Activated T-helper 1 cell treated with Interleukin-2 at 50 U/mL for 16 hours (primary cell): ENCODE results near the gene HEPACAM2.

Source experiments
- DNase-seq: peaks from one replicate; pipeline ENCODE4 v3.0.0-alpha.2; 2020; ENCODE audit warnings: low read depth

Gene HEPACAM2

DNA sequence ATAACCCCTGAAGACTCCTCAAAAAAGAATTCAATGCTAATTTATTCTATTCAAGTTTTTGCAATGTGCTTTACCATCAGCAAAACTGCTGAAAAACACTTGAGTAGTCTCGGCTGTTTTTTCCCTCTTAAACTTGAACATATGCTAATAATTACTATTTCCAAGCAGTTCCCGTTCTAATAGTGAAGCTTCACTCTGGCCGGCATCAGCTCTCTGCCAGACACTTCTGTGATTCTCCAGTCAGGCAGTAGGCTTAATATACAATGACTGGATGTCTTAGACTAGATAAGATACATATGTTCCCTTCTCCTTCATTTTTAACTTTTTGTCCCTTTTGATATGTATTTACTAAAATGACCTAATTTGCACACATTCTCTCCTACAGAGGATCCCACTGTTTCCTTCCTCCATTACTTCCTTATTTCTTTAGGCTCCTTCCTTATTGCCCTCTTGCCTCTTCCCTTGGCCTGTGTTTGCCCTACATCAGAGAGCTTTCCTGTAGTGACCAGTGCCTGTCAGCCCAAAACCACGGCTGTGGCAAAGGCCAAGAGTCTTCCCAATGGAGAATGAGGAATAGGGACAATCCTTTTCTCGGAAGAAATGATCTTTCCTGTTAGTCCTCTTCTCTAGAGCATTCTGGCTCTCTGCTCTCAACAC is 23.5 kb downstream of the HEPACAM2 start:
- DNase-seq: no peak

- no peak for DNase-seq
Measured at GRCh38 chr7:93198472-93198871, 27.8 kb downstream of the HEPACAM2 start.

- DNase-seq: no peak
Measured at GRCh38 chr7:93196336-93196735, 29.9 kb downstream of the HEPACAM2 start.

DNA sequence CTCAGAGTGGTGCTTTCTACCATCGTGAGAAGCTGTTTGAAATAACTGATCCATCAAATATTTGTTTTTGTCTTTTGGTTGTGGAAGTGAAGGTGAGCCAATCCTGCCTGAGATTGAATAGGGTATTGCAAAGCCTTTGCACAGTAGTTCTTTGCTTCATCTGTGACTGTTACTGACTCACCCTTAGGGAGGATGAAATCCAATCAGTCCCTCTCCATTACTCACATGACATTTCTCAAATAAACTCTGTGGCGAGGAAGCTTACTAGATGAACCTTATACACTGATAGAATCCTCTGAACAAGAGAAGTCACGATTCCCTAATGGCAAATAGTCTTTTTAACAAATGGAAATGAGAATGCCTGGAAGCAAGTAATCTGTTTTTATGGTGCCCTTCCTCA is 31.9 kb downstream of the HEPACAM2 start:
- no peak for DNase-seq

DNA sequence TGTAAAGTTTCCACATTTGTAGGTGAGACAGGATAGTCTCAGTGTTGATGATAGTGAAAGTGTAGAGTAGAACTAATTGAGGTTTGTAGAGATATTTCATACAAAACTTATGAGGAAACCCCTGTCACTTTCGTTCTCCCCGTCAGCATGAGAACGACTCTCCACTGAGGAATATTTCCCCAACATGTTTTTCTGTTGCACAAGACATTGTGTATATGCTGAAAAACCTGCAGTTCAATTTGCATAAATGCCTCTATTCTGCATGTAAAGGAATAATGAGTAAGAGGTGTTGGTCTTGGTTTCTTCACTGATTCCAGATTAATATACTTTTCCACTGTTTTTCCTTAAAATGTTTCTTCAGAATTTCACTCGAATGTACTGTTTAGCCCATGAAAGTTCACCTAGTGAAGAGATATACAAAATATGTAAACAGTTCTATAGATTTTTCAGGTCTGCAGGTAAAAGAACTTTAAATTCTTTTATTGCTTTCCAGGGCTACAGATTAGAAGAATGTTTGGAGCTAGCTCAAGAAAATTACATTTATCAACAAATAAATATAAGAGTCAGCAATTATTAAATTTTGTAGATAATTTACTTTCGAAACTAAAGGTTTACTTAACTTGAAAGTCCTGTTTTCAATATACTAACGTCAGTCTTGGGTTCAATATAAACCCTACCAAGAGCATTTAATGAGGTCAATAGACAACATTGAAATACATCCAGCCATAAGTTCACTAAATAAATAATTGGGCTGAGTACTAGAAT is 37.2 kb downstream of the HEPACAM2 start:
- DNase-seq: no peak

DNA sequence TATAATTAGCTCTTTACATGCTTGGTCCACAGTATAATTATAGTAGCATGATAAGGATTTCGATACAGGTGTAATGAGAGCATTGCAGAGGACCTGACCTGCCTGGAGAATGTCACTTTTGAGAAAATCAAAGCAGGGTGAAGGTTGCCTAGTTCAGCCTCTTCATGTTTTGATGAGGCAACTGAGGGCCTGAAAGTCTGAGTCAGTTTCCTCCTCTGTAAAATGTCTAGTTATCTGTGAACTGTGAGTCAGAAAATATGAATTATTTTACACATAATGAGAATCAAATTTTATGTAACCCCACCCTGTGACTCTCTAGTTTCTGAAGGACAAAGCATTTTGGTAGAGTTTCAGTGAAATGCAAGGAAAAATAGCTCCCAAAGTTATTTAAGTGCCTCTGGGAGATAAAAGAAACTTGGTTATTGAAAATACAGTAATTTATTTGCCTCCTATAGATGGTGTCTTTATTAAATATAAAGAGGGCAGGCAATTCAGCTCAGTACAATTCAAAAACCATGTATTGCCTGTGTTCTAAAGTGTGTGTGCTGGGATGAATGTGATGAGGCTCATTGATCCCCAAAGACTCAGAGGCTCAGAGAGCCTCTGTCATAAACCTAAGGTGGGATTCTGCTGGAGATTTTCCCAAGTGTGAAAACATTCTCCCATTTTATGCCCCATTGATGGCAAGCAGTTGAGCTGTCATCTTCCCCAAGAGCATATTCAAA is 40.8 kb downstream of the HEPACAM2 start:
- DNase-seq: no peak

- no peak for DNase-seq
Measured at GRCh38 chr7:93179173-93179572, 47.1 kb downstream of the HEPACAM2 start.

- no peak for DNase-seq
Measured at GRCh38 chr7:93178213-93178612, 48.1 kb downstream of the HEPACAM2 start.

GRCh38 chr7:93176992-93177580 is 49.2 kb downstream of the HEPACAM2 start:
- DNase-seq: no peak

- no peak for DNase-seq
Measured at GRCh38 chr7:93175219-93175618, 51.0 kb downstream of the HEPACAM2 start.

DNA sequence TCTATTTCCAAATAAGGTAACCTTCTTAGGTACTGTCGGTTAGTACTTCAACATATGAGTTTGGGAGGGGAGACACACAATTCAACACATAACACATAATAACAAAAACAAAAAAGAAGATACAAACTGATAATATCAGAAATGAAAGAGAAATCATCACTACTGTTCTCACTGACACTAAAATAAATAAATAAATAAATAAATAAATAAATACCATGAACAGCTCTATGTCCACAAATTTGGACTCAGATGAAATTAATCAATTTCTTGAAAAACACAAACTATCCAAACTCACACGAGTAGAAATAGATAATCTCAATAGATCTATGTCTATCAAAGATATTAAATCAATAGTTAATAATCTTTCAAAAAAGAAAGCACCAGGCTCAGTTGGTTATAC is 53.6 kb downstream of the HEPACAM2 start:
- no peak for DNase-seq

DNA sequence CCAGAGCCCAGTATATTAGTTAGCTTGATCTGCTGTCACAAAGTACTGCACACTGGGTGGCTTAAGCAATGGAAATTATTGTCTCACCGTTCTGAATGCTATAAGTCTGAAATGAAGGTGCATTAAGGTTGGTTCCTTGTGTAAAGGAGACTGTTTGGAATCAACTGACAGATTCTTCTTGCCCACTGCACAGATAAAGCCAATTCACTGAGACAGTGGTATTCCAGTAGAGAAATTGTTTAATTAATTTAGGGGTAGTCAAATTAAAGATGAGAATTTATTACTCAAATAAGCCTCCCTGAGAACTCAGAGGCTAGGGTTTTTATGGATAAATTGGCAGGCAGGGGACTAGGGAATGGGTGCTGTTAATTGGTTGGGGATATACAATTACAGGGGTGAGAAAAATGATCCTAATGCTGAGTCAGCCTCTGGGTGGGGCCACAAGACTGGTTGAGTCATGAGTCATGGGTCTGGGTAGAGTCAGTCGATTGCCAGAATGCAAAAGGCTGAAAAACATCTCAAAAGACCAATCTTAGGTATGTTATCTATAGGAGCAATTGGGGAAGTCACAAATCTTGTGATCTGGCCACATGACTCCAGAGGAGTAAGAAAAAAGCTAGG is 54.6 kb downstream of the HEPACAM2 start:
- DNase-seq: no peak

GRCh38 chr7:93165447-93165846 is 60.8 kb downstream of the HEPACAM2 start:
- DNase-seq: no peak

DNA sequence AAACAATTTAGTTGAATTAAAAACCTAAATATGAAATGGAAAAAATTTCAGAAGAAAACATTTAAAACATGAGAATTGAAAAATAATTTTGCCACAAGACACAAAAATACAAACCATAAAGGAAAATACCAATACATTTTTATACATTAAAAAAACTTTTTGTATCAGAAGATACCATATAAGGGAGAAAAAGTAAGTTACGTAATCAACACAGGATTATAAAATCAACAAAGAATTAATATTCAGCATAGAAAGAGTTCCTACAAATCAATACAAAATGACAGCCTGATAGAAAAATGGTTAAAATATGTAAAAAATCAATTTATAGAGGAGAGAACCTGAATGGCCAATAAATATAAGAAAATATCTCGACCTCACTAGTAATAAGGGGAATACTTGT is 61.5 kb downstream of the HEPACAM2 start:
- DNase-seq: no peak

DNA sequence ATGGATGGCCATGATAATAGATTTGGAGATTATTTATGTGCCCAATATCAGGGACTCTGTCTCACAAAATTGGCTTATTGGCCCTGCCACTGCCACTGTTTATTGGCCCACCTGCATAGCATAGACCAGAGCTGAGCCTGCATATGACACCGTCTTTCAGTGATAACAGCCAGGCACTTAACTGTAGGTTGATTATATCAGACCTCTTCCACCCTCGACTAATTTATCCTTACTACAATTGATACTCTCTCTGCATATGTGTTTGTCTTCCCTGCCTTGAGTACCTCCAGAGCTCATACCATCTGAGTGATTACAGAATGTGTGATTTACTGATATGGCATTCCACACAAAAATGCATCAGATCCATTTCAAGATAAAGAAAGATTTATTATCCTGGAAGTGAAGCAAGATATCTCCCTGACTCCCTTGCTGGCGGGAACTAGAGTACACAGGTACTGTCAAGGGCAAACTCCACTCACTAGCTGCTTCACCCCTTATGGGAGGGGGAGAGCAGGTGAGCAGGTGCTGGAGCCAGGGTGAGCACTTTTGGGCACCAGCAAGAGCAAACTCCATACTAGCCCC is 65.0 kb downstream of the HEPACAM2 start:
- DNase-seq: no peak

DNA sequence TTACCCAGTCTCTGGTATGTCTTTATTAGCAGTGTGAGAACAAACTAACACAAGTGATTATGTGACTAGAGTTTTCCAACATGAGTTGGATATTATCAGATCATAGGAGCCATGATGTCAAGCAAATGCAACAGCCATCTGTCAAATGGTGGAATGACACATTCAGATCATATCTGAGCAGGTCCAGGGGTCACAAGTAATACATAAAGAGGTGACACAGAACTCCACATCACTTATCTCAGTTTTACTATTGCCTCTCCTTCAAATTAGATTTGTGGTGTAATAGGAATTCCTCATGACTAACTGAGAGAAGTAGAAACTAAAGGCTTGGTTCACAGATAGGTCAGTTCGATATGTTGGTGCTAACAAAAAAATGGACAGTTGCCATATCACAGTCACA is 65.9 kb downstream of the HEPACAM2 start:
- no peak for DNase-seq

GRCh38 chr7:93159490-93159889 is 66.8 kb downstream of the HEPACAM2 start:
- no peak for DNase-seq

GRCh38 chr7:93156884-93157283 is 69.4 kb downstream of the HEPACAM2 start:
- no peak for DNase-seq

GRCh38 chr7:93150200-93150835 is 76.0 kb downstream of the HEPACAM2 start:
- no peak for DNase-seq

GRCh38 chr7:93148727-93149126 is 77.5 kb downstream of the HEPACAM2 start:
- no peak for DNase-seq

GRCh38 chr7:93148144-93148543 is 78.1 kb downstream of the HEPACAM2 start, which contains the start of gene SAMD9L:
Gene SAMD9L, minus strand, starts transcription at chr7:93148385. Its CDS starts 12,414 bp downstream, at chr7:93135971.
- DNase-seq: no peak
